Activated CD8-positive, alpha-beta T cell treated with anti-CD3 and anti-CD28 coated beads for 36 hours (primary cell): ENCODE measurements around the gene CCL21. TPM values are rescaled to one million over a fixed set of nuclear protein-coding genes. Genes with fewer than 3 reads are reported as not detected.

Experiments
- ATAC-seq: fragments of 200-7000 bp; cut with Tn5 transposase; one replicate; pipeline ENCODE4 v1.10.0; 2021; ENCODE audit warnings: mild to moderate bottlenecking, moderate library complexity
- CTCF ChIA-PET: fragments of 350-600 bp; sonication (Branson Sonifier 250); formaldehyde crosslinking; loops from one replicate; lab custom pipeline; 2021; ENCODE audit warnings: antibody characterized with exemption; lab: Charles Lee
- POLR2A ChIA-PET: fragments of 350-600 bp; sonication (Branson Sonifier 250); formaldehyde crosslinking; loops from one replicate; lab custom pipeline; 2021; ENCODE audit warnings: antibody characterized with exemption; lab: Charles Lee
- DNase-seq: peaks from one replicate; pipeline ENCODE4 v3.0.0-alpha.2; 2020
- H3K27ac Mint-ChIP-seq: one replicate; pipeline ENCODE4 v1.8.0; 2021; ENCODE audit warnings: mild to moderate bottlenecking, mixed read lengths
- H3K27me3 Mint-ChIP-seq: one replicate; pipeline ENCODE4 v1.8.0; 2021; ENCODE audit warnings: mixed read lengths
- H3K36me3 Mint-ChIP-seq: one replicate; pipeline ENCODE4 v1.8.0; 2021; ENCODE audit warnings: low read depth, mixed read lengths
- H3K4me1 Mint-ChIP-seq: one replicate; pipeline ENCODE4 v1.8.0; 2021; ENCODE audit warnings: low read depth, mixed read lengths
- H3K4me3 Mint-ChIP-seq: one replicate; pipeline ENCODE4 v1.8.0; 2021; ENCODE audit warnings: mild to moderate bottlenecking, moderate library complexity, mixed read lengths
- H3K9me3 Mint-ChIP-seq: one replicate; pipeline ENCODE4 v1.8.0; 2021; ENCODE audit warnings: mixed read lengths
- CTCF ChIP-seq: fragments of 200-600 bp; IDR thresholded peaks from one replicate; pipeline ENCODE4 v1.8.0; 2022; ENCODE audit warnings: antibody characterized with exemption, mild to moderate bottlenecking
- intact Hi-C: fragments of 100-400 bp; cut with micrococcal nuclease; formaldehyde crosslinking; loops from one replicate; pipeline ENCODE4 v1.10.0; 2022
- total RNA-seq, 2 experiments: library from RNA; stranded (reverse); gene quantifications; one replicate each; pipeline ENCODE4 v1.2.3, GENCODE V29; 2021

Gene CCL21
- total RNA-seq, 2 experiments from 2014 or later: not detected

GRCh38 chr9:34709196-34709978 lies 549 bp downstream of the CCL21 start:
- Mint-ChIP-seq H3K27ac (no peak overlapping the region), H3K4me1 (no peaks in the 10 kb centered on the region), H3K27me3 (peaks cover 6% of the 10 kb centered on the region), H3K36me3 (no peaks in the 10 kb centered on the region), H3K4me3 (no peak overlapping the region), H3K9me3 (no peaks in the 10 kb centered on the region)
- DNase-seq (no peak), ATAC-seq (no peak)
- POLR2A ChIA-PET: no interaction called here
- no peak for TF ChIP-seq CTCF
- CTCF ChIA-PET: interaction anchor here (1.4 kb wide), 1 partner anchor 305 kb away, joined by 6 read pairs; no protein-coding TSS in a partner anchor
- intact Hi-C loops: no loop called here

GRCh38 chr9:34707130-34707529 lies 2.8 kb downstream of the CCL21 start:
- Mint-ChIP-seq H3K9me3 (no peaks in the 10 kb centered on the region), H3K4me1 (no peaks in the 10 kb centered on the region), H3K4me3 (no peak overlapping the region), H3K36me3 (no peaks in the 10 kb centered on the region), H3K27me3 (no peaks in the 10 kb centered on the region), H3K27ac (no peak overlapping the region)
- ChIA-PET POLR2A (no interaction called here), CTCF (no interaction called here)
- DNase-seq (no peak), ATAC-seq (no peak)
- intact Hi-C loops: no loop called here
- TF ChIP-seq CTCF: no peak

GRCh38 chr9:34701769-34702736 lies 7.9 kb downstream of the CCL21 start:
- DNase-seq (peak; percentile 88), ATAC-seq (peak; percentile 82)
- peak overlapping the region; percentile 69 for H3K4me3 Mint-ChIP-seq
- POLR2A ChIA-PET: interaction anchor here (0.7 to 1.0 kb wide), 3 partner anchors 16 to 76 kb away, joined by 3 to 5 read pairs (median 3); no protein-coding TSS in a partner anchor
- peak; percentile 97 for TF ChIP-seq CTCF
- CTCF ChIA-PET: interaction anchor here (0.5 to 5.9 kb wide), 62 partner anchors 9 to 696 kb away, joined by 3 to 56 read pairs (median 4); partner anchors contain the start of genes CCL19, CCL27, DCTN3 and GALT
- peaks cover 12% of the 10 kb centered on the region for H3K27me3 Mint-ChIP-seq
- H3K4me1 Mint-ChIP-seq: peaks cover 6% of the 10 kb centered on the region
- H3K27ac Mint-ChIP-seq: peak overlapping the region; percentile 16
- H3K9me3 Mint-ChIP-seq: no peaks in the 10 kb centered on the region
- intact Hi-C loops: no loop called here
- H3K36me3 Mint-ChIP-seq: no peaks in the 10 kb centered on the region

- TF ChIP-seq CTCF: peak; percentile 80
- Mint-ChIP-seq H3K27ac (peak overlapping the region; percentile 32), H3K4me3 (peak overlapping the region; percentile 69), H3K9me3 (no peaks in the 10 kb centered on the region), H3K27me3 (peaks cover 12% of the 10 kb centered on the region), H3K36me3 (no peaks in the 10 kb centered on the region), H3K4me1 (peaks cover 6% of the 10 kb centered on the region)
- ATAC-seq: peak; percentile 93
- intact Hi-C loops: no loop called here
- ChIA-PET POLR2A (no interaction called here), CTCF (interaction anchor here (0.6 to 5.9 kb wide), 17 partner anchors 9 to 771 kb away, joined by 3 to 56 read pairs (median 17); partner anchors contain the start of genes CCL19, CCL27, GALT and SIGMAR1)
- DNase-seq: peak; percentile 84
Observed at GRCh38 chr9:34701023-34701768, 8.7 kb downstream of the CCL21 start.
